GM18868 (cell line): ENCODE measurements around the gene TTLL11.
"Not testable (repeated sequence)": the region's sequence is repeated elsewhere in the genome, so short reads cannot be mapped to it uniquely, and the experiment has no call there.

Source experiments
- ATAC-seq: cut with Tn5 transposase; IDR thresholded peaks from one replicate; pipeline ENCODE4 v1.9.1; 2021; ENCODE audit warnings: mild to moderate bottlenecking, moderate library complexity; ENCODE audit not compliant: unreplicated experiment

TTLL11 gene

GRCh38 chr9:122085260-122085659 is 7.8 kb downstream of the TTLL11 start:
- no peak for ATAC-seq

GRCh38 chr9:122084026-122084675 is 9.0 kb downstream of the TTLL11 start:
- ATAC-seq, result no peak

GRCh38 chr9:122080986-122081385 is 12.1 kb downstream of the TTLL11 start:
- ATAC-seq, result no peak

GRCh38 chr9:122078557-122078956 is 14.6 kb downstream of the TTLL11 start:
- no peak for ATAC-seq

- ATAC-seq, result no peak
These were observed 16.3 kb downstream of the TTLL11 start for GRCh38 chr9:122076773-122077172.

- no peak for ATAC-seq
These were observed 17.0 kb downstream of the TTLL11 start for GRCh38 chr9:122076117-122076516.

- no peak for ATAC-seq
These were observed 17.7 kb downstream of the TTLL11 start for GRCh38 chr9:122075135-122076030.

GRCh38 chr9:122071715-122072114 is 21.4 kb downstream of the TTLL11 start:
- ATAC-seq, result no peak

GRCh38 chr9:122070728-122071515 is 22.2 kb downstream of the TTLL11 start:
- no peak for ATAC-seq

GRCh38 chr9:122066680-122067079 is 26.4 kb downstream of the TTLL11 start:
- not testable (repeated sequence) for ATAC-seq

GRCh38 chr9:122065923-122066629 is 27.0 kb downstream of the TTLL11 start:
- ATAC-seq, result no peak

GRCh38 chr9:122060481-122060880 is 32.6 kb downstream of the TTLL11 start:
- ATAC-seq, result no peak

- no peak for ATAC-seq
These were observed 33.2 kb downstream of the TTLL11 start for GRCh38 chr9:122059955-122060324.

- no peak for ATAC-seq
These were observed 33.7 kb downstream of the TTLL11 start for GRCh38 chr9:122059214-122059954.

GRCh38 chr9:122058709-122059108 is 34.4 kb downstream of the TTLL11 start:
- ATAC-seq, result no peak

GRCh38 chr9:122058051-122058450 is 35.1 kb downstream of the TTLL11 start:
- no peak for ATAC-seq

GRCh38 chr9:122057211-122057610 is 35.9 kb downstream of the TTLL11 start:
- no peak for ATAC-seq

GRCh38 chr9:122056484-122056883 is 36.6 kb downstream of the TTLL11 start:
- ATAC-seq, result no peak

- ATAC-seq, result no peak
These were observed 37.4 kb downstream of the TTLL11 start for GRCh38 chr9:122055701-122056100.
